Neural progenitor cell (in vitro differentiated cells): ENCODE data around the gene COPS9. TPM values are rescaled to one million over a fixed set of nuclear protein-coding genes. Genes with fewer than 3 reads are reported as not detected.

Experiments used
- DNase-seq: peaks from one replicate; pipeline ENCODE4 v3.0.0-alpha.2; 2016; ENCODE audit warnings: low spot score
- H2AFZ ChIP-seq: fragments of 200-600 bp; sonication (generic); replicated peaks from 2 replicates; pipeline ENCODE4 v1.6.1; 2016; ENCODE audit warnings: antibody characterized with exemption
- H3F3A ChIP-seq: fragments of 200-600 bp; sonication (generic); 2 replicates; pipeline ENCODE4 v1.6.1; 2016; ENCODE audit warnings: antibody characterized with exemption, low read depth
- H3K27ac ChIP-seq: fragments of 200-600 bp; sonication (generic); 2 replicates; pipeline ENCODE4 v1.5.1; 2016; ENCODE audit warnings: mild to moderate bottlenecking
- H3K27me3 ChIP-seq: fragments of 200-600 bp; sonication (generic); 2 replicates; pipeline ENCODE4 v1.6.1; 2016; ENCODE audit warnings: mild to moderate bottlenecking, moderate library complexity
- H3K36me3 ChIP-seq: fragments of 200-600 bp; sonication (generic); 2 replicates; pipeline ENCODE4 v1.5.1; 2016
- H3K4me1 ChIP-seq: fragments of 200-600 bp; sonication (generic); 2 replicates; pipeline ENCODE4 v1.6.1; 2016; ENCODE audit warnings: mixed run types
- H3K4me2 ChIP-seq: fragments of 200-600 bp; sonication (generic); 2 replicates; pipeline ENCODE4 v1.6.1; 2016
- H3K4me3 ChIP-seq: fragments of 200-600 bp; sonication (generic); 2 replicates; pipeline ENCODE4 v1.5.1; 2016
- H3K79me2 ChIP-seq: fragments of 200-600 bp; sonication (generic); 2 replicates; pipeline ENCODE4 v1.6.1; 2016; ENCODE audit warnings: low read depth
- H3K9ac ChIP-seq: fragments of 200-600 bp; sonication (generic); 2 replicates; pipeline ENCODE4 v1.6.1; 2016
- H3K9me3 ChIP-seq: fragments of 200-600 bp; sonication (generic); 2 replicates; pipeline ENCODE4 v1.5.1; 2016; ENCODE audit warnings: low read depth
- H4K20me1 ChIP-seq: fragments of 200-600 bp; sonication (generic); 2 replicates; pipeline ENCODE4 v1.6.1; 2016; ENCODE audit warnings: low read depth
- H3K27ac Mint-ChIP-seq: 3 replicates; pipeline ENCODE4 v1.8.0; 2021; ENCODE audit warnings: mixed read lengths
- H3K27me3 Mint-ChIP-seq: 2 replicates; pipeline ENCODE4 v1.8.0; 2022; ENCODE audit warnings: low read depth, mild to moderate bottlenecking, inconsistent platforms, moderate library complexity, mixed read lengths; ENCODE audit not compliant: insufficient read depth
- H3K36me3 Mint-ChIP-seq: 3 replicates; pipeline ENCODE4 v1.8.0; 2021; ENCODE audit warnings: mixed read lengths
- H3K4me1 Mint-ChIP-seq: 3 replicates; pipeline ENCODE4 v1.8.0; 2021; ENCODE audit warnings: mixed read lengths
- H3K4me3 Mint-ChIP-seq: 3 replicates; pipeline ENCODE4 v1.8.0; 2021; ENCODE audit warnings: mild to moderate bottlenecking, moderate library complexity, mixed read lengths
- H3K9me3 Mint-ChIP-seq: 3 replicates; pipeline ENCODE4 v1.8.0; 2020; ENCODE audit warnings: mixed read lengths
- EZH2 ChIP-seq: fragments of 200-600 bp; sonication (generic); IDR thresholded peaks from 2 replicates; pipeline ENCODE4 v1.6.1; 2017; ENCODE audit warnings: antibody characterized with exemption, mild to moderate bottlenecking, moderate library complexity
- EZH2phosphoT487 ChIP-seq: fragments of 200-600 bp; sonication (generic); IDR thresholded peaks from 2 replicates; pipeline ENCODE4 v1.6.1; 2017; ENCODE audit warnings: antibody characterized with exemption
- total RNA-seq: library from RNA; depleted of rRNA; stranded (reverse); fragments of >200 nt; gene quantifications from 2 replicates; pipeline ENCODE4 v1.2.3, GENCODE V29; 2015; ENCODE audit warnings: low replicate concordance
- TF ChIP-seq, protein P1 (sequence below): fragments of 200-600 bp; sonication (generic); IDR thresholded peaks from 2 replicates; pipeline ENCODE4 v1.5.1; 2017; ENCODE audit warnings: antibody characterized with exemption, mild to moderate bottlenecking

COPS9 gene
- total RNA-seq, 1 donor from 2014 or later: 83.9 TPM

DNA sequence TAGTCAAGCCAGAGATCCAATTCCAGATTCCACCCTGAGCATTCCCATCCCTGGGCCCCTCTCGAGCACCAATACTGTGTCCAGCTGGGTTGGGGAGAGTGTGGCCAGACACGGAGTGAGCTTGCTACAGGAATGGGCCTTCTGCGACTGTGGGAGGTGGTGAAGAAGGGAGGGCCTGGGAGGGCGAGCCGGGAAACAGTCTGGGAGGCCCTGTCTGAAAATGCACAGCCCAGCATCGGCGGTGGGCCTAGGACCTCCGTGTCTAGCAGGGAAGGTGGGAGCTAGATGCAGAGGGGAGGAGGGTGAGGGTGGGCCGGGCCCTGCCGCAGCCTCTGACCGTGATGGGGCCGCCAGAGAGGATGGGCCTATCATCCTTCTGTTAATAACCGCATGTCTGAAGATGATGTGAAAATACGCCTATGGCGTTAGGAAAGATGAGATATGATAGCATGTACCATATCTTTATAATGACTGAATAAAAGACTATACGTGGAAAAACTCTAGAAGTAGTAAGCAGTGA, 6.2 kb upstream of the COPS9 start:
- no peak overlapping the region for H3K9ac ChIP-seq
- no peaks in the 10 kb centered on the region for H3K79me2 ChIP-seq
- H3K27ac ChIP-seq: no peak overlapping the region
- no peak overlapping the region for H3K27ac Mint-ChIP-seq
- H2AFZ ChIP-seq: no peak overlapping the region
- H3K36me3 ChIP-seq: no peaks in the 10 kb centered on the region
- H3K9me3 Mint-ChIP-seq: peaks cover 4% of the 10 kb centered on the region
- H3K4me3 ChIP-seq: no peak overlapping the region
- no peak overlapping the region for H3K4me2 ChIP-seq
- H3K36me3 Mint-ChIP-seq: no peaks in the 10 kb centered on the region
- peaks cover 15% of the 10 kb centered on the region for H3K27me3 Mint-ChIP-seq
- H3K4me3 Mint-ChIP-seq: no peak overlapping the region
- TF ChIP-seq EZH2phosphoT487: no peak
- TF ChIP-seq EZH2: no peak
- TF ChIP-seq, protein P1, sequence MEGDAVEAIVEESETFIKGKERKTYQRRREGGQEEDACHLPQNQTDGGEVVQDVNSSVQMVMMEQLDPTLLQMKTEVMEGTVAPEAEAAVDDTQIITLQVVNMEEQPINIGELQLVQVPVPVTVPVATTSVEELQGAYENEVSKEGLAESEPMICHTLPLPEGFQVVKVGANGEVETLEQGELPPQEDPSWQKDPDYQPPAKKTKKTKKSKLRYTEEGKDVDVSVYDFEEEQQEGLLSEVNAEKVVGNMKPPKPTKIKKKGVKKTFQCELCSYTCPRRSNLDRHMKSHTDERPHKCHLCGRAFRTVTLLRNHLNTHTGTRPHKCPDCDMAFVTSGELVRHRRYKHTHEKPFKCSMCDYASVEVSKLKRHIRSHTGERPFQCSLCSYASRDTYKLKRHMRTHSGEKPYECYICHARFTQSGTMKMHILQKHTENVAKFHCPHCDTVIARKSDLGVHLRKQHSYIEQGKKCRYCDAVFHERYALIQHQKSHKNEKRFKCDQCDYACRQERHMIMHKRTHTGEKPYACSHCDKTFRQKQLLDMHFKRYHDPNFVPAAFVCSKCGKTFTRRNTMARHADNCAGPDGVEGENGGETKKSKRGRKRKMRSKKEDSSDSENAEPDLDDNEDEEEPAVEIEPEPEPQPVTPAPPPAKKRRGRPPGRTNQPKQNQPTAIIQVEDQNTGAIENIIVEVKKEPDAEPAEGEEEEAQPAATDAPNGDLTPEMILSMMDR: no peak
- H4K20me1 ChIP-seq: no peaks in the 10 kb centered on the region
- H3K27me3 ChIP-seq: peaks cover 8% of the 10 kb centered on the region
- H3K9me3 ChIP-seq: no peaks in the 10 kb centered on the region
- no peak for DNase-seq
- peaks cover 19% of the 10 kb centered on the region for H3K4me1 Mint-ChIP-seq
- H3K4me1 ChIP-seq: peaks cover 18% of the 10 kb centered on the region
- peaks cover 12% of the 10 kb centered on the region for H3F3A ChIP-seq

DNA sequence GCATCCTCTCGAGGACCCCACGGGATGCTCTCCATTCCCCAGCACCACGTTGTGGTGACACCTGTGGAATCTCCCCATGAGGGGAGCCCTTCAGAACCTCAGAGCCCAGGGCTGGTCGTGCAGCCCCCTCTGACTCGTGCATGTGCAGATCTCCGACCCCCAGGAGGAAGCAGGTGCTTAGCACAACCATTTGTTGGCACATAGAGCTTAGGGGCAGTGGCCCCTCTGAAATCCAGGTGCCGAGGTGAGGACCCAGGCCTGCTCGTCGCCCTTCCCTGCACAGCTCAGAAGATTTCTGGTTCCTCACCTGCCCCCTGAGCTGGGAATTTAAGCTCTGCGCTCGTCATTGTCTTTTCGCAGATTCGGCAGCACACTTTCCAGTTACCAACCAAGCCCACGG, 5.6 kb upstream of the COPS9 start:
- Mint-ChIP-seq H3K4me1 (peaks cover 19% of the 10 kb centered on the region), H3K27me3 (peaks cover 9% of the 10 kb centered on the region)

DNA sequence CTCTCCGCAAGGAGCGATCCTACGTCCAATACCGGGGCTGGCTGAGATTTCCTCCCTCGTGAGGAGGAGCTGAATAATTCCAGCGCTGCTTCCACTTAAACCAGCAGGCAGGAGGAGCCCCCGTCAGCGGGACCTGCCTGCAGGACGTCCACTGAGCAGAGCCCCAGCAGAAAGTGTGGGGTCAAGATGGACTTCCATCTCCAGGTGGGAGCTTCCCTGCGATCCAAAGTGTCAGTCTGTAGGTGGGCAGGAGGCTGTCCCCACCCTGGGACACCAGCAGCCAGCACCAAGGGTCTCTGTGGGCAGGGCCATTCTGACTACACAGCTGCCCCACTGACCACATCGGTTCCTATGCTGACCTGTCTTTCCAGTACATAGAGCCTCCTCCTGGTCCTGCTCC, 4.8 kb upstream of the COPS9 start:
- peak; percentile 18 for DNase-seq
- H3K27ac ChIP-seq: no peak overlapping the region
- H3K9ac ChIP-seq: no peak overlapping the region
- Mint-ChIP-seq H3K9me3 (no peaks in the 10 kb centered on the region), H3K4me1 (peaks cover 19% of the 10 kb centered on the region), H3K36me3 (no peaks in the 10 kb centered on the region), H3K27ac (no peak overlapping the region), H3K27me3 (peaks cover 7% of the 10 kb centered on the region), H3K4me3 (no peak overlapping the region)
- H3K4me2 ChIP-seq: peak overlapping the region; percentile 68
- peaks cover 18% of the 10 kb centered on the region for H3K4me1 ChIP-seq
- peaks cover 12% of the 10 kb centered on the region for H3F3A ChIP-seq
- no peak for TF ChIP-seq EZH2
- no peak for TF ChIP-seq EZH2phosphoT487
- TF ChIP-seq, protein P1: no peak
- no peaks in the 10 kb centered on the region for H4K20me1 ChIP-seq
- peaks cover 19% of the 10 kb centered on the region for H3K27me3 ChIP-seq
- H3K36me3 ChIP-seq: no peaks in the 10 kb centered on the region
- H3K79me2 ChIP-seq: peaks cover 2% of the 10 kb centered on the region
- no peak overlapping the region for H2AFZ ChIP-seq
- no peak overlapping the region for H3K4me3 ChIP-seq
- no peaks in the 10 kb centered on the region for H3K9me3 ChIP-seq

More for the DNA sequence above, 5.6 kb upstream of the COPS9 start:
- H3K27me3 ChIP-seq: peaks cover 14% of the 10 kb centered on the region
- no peak overlapping the region for H3K27ac ChIP-seq
- no peak overlapping the region for H3K4me3 Mint-ChIP-seq
- H2AFZ ChIP-seq: no peak overlapping the region
- H3K79me2 ChIP-seq: no peaks in the 10 kb centered on the region
- no peak overlapping the region for H3K27ac Mint-ChIP-seq
- H3K4me3 ChIP-seq: no peak overlapping the region
- H3K4me1 ChIP-seq: peaks cover 18% of the 10 kb centered on the region
- no peaks in the 10 kb centered on the region for H3K36me3 ChIP-seq
- peaks cover 12% of the 10 kb centered on the region for H3F3A ChIP-seq
- H3K9me3 ChIP-seq: no peaks in the 10 kb centered on the region
- no peaks in the 10 kb centered on the region for H3K9me3 Mint-ChIP-seq
- no peak for DNase-seq
- no peaks in the 10 kb centered on the region for H3K36me3 Mint-ChIP-seq
- H4K20me1 ChIP-seq: no peaks in the 10 kb centered on the region
- TF ChIP-seq EZH2 (no peak), EZH2phosphoT487 (no peak)
- TF ChIP-seq, protein P1: no peak
- H3K9ac ChIP-seq: no peak overlapping the region
- H3K4me2 ChIP-seq: no peak overlapping the region
